Measurements from ENCODE around the gene KCNQ5.

DNA sequence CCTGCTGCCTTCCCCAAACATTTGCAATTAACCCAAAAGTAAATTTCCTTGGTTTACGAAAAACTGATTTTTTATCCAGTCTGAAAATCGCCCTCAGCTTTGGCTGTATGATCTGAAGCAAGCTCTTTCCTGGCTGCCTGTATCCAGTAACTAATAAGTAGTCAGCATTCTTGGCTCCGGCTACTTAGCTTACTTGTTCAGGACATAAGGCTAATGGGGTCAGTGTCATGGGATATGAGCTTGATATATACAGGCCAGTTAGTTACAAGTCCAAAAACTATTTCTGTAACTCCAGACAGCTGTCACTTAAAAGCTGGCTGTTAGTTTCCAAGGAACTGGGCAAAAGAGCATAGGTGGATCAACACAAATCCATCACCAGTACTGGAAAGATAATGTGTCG, 547.2 kb downstream of the KCNQ5 start:
- TF ChIP-seq, protein P1, sequence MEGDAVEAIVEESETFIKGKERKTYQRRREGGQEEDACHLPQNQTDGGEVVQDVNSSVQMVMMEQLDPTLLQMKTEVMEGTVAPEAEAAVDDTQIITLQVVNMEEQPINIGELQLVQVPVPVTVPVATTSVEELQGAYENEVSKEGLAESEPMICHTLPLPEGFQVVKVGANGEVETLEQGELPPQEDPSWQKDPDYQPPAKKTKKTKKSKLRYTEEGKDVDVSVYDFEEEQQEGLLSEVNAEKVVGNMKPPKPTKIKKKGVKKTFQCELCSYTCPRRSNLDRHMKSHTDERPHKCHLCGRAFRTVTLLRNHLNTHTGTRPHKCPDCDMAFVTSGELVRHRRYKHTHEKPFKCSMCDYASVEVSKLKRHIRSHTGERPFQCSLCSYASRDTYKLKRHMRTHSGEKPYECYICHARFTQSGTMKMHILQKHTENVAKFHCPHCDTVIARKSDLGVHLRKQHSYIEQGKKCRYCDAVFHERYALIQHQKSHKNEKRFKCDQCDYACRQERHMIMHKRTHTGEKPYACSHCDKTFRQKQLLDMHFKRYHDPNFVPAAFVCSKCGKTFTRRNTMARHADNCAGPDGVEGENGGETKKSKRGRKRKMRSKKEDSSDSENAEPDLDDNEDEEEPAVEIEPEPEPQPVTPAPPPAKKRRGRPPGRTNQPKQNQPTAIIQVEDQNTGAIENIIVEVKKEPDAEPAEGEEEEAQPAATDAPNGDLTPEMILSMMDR (conservative IDR thresholded peaks at IDR 0.05 in 1 of 2, IDR thresholded peaks at IDR 0.05 in 1 of 2; ENCODE audit: low read depth in 1 of 2, low read length in 2 of 2), result no peak
- TF ChIP-seq EZH2 (IDR thresholded peaks at IDR 0.05; ENCODE audit: low read length, missing control alignments), result no peak
